T-helper 1 cell (primary cell): ENCODE data around the gene SNX13.

Experiments used
- DNase-seq, 5 donors: peaks; one replicate each; pipeline ENCODE4 v3.0.0-alpha.2; 2012 to 2020
- total RNA-seq, 4 donors: gene quantifications; one replicate each; lab custom pipeline; 2026; lab: John Stamatoyannopoulos, UW

The SNX13 gene
- total RNA-seq = 49.8 to 71.5 (median 59.9) reads per million in 4 donors

- DNase-seq = peak; percentile 81 to 91 (median 87)
These were observed at the start of gene SNX13 for GRCh38 chr7:17940302-17940883. SNX13 (minus strand) TSS chr7:17940494; CDS start chr7:17940295, 199 bp downstream.

DNA sequence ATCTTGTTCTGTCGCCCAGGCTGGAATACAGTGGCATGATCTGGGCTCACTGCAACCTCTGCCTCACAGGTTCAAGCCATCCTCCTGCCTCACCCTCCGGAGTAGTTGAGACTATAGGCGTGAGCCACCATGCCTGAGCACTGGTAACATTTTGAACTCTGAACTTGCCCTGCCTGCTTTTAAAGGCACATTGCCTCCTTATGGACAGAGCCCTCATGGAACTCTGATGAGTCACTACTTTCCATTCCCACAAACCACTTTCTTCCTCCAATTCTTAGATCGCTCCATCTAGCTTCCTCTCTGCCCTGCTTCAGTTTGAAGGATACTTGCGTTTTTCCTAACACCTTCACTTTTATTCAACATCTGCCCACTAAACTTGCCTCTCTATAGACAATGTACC lies 49.3 kb upstream of the SNX13 start:
- no peak for DNase-seq

DNA sequence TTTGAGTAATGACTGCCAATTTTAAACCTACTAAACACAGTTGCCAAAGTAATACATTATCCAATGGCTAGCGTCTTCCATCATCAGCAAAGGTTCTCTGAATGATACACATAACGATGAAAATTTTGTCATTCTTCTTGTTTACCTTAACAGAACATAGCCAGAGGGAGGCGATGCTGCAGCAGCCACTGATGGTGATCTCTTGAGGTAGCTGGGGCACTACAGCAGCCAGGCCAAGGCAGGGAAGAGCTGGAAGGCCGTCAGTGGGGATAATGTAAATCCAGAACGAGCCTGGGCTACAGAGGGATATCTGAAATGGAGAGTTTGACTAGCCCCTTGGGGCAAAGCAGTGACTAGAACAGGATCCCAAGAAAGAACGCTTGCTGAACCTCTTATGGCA lies 48.6 kb upstream of the SNX13 start:
- no peak for DNase-seq

GRCh38 chr7:17988141-17988540 lies 47.8 kb upstream of the SNX13 start:
- DNase-seq = no peak

DNA sequence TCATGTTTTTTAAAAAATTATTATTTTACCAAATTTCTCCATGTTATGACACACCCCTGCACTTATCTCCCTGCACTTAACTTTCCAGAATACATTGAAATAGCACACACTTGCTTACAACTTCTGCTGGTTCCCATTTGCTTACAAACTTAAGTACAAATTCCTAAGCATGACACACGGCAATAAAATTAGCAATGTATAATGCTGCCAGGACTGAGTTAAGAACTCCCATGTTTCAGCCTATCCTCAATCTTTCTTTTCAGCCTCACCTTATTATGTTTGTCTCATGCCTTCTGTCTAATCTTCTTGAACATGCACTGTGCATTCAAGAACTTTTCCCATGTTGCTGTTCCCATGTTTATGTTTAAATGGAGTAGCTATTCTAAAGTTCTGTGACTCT lies 46.6 kb upstream of the SNX13 start:
- DNase-seq = no peak

- DNase-seq = no peak
These were observed 45.4 kb upstream of the SNX13 start for GRCh38 chr7:17985473-17986239.

- DNase-seq = no peak
These were observed 44.0 kb upstream of the SNX13 start for GRCh38 chr7:17984288-17984687.

GRCh38 chr7:17983221-17984062 lies 43.1 kb upstream of the SNX13 start:
- no peak for DNase-seq

DNA sequence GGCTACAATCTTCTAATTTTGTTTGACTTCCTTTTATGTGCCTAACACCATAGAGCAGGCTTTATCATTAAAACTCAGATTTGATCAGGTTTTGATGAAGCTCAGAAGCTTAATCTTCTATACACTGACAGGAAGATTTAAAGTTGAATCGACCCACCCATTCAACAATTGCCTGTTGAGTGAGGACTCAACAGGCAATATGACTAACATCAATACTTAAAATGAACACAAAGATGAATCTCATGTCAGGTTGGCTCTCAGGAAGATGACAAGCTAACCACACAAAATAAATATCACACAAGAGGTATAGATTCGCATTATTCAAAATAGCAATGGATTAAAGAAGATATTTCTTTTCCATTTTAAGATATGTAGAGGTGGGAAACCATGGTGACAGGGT lies 36.7 kb upstream of the SNX13 start:
- DNase-seq = no peak

- no peak for DNase-seq
These were observed 31.1 kb upstream of the SNX13 start for GRCh38 chr7:17971411-17971810.

DNA sequence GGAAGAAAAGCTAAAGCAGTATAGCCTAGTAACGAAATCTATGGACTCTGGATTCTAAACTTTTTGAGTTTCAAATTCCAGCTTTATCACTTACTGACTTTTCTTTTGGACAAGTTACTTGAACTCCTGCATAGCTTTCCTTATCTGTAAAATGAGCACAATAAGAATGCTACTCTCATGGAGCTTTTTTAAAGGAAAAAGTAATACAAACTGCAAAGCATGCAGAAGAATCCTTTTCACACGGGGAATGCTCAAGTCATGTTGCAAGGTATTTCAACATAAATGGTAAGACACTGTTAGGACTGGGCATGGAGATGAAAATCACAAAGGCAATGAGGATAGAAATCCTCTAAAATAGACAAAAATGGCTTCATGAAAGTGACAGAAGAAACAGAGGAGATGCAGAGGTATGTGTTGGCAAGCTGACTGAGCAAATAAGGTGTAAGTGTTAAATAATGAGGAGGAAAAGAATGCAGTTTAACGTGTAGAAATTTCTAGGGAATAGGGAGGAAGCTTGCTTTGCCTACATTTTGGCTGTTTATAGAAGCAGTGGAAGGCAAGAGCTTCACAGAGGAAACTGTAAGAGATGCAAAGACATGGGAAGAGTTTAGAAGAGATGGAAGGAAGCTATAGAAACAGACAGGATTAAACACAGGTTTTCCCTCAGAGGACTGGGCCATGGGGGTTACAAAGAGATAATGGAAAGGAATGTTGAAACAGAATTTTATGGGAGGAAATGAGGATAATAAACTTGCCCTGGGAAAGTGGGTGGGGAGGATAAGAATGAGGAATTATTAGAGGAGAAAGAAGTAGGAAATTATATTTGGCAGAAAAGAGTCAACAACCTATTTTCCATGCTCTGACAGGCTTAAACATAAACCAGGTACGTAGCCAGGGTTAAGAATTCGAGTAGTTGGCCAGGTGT lies 28.8 kb upstream of the SNX13 start:
- no peak for DNase-seq

DNA sequence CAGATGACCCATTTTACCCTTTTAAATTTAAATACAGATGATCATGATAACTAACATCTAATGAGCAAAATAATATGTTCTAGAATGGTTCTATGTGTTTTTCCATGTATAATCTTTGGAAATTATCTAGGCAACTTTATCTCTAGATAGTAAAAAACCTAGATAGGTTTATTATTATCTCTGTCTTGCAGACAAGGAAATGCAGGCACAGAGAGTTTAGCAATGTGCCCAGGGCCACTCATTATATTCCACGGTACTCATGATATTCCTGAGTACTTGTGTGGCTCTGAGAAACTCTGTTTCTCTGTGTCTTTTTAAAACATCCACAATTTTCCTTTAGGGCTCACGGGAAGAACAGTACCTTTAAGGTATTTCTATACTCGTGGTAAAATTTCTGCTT lies 26.4 kb upstream of the SNX13 start:
- no peak for DNase-seq

DNA sequence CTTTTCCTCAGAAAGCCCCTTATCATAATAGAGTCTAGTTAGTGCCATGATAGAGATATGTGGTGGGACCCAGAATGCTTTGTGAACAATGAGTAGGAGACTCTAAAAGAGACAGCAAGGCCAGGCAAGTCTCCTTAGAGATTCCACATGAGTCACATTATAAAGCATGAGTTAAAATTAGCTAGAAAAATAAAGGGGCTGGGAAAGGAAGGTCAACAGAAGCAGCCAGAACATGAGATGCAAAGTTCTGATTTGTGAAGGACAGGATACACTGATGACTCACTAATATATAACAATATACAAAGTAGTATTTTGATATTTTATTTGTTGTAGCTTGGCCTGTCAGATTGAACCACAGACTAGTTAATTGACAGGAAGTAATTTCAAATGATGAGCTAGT lies 25.3 kb upstream of the SNX13 start:
- no peak for DNase-seq

DNA sequence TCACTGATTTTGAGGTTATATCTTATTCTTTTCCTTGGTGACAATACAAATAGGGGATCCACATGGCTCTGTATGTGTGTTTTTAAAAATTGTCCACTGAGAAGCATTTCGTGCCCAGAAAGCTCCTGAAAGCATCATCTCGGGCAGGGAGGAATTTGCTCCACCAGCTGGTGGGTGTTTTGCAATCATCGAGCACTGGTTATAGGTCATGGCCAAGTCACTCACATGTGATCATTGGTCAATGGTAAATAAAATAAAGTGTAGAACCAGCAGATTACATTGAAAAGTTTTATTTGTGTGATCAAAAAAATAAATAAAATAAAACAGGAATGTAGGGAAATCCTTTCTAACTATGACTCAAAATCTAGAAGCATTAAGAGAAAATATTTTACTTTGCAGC lies 23.0 kb upstream of the SNX13 start:
- DNase-seq = no peak

DNA sequence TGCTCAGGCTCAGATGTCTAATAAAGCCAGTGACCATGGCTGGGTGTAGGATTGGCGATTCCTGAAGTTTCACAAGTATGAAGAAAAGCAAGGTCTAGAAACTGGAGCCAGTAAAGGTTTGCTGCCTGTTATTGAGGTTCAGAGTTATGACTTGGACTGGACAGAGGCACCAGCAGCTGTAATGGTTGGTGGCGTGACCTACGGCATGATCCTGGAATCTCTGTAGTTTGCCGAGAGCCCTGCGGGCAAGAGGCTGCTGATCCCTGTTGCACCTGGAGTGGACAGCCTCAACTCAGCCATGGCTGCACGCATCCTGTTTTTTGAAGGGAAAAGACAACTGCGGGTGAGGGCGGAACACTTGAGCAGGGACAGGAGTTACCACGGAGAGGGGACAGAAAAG lies 22.4 kb upstream of the SNX13 start:
- DNase-seq = no peak

GRCh38 chr7:17957871-17958270 lies 17.6 kb upstream of the SNX13 start:
- DNase-seq = no peak

DNA sequence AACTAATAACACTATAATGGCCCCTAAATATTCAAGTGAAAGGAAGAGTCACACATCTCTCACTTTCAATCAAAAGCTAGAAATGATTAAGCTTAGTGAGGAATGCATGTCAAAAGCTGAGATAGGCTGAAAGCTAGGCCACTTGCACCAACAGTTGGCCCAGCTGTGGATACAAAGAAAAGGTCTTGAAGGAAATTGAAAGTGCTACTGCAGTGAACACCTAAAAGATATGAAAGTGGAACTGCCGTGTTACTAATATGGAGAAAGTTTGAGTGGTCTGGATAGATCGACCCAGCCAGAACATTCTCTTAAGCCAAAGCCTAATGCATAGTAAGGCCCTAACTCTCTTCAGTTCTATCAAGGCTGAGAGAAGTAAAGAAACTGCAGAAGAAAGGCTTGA lies 12.1 kb upstream of the SNX13 start:
- DNase-seq = peak in 1 of 5 donors; percentile 71

DNA sequence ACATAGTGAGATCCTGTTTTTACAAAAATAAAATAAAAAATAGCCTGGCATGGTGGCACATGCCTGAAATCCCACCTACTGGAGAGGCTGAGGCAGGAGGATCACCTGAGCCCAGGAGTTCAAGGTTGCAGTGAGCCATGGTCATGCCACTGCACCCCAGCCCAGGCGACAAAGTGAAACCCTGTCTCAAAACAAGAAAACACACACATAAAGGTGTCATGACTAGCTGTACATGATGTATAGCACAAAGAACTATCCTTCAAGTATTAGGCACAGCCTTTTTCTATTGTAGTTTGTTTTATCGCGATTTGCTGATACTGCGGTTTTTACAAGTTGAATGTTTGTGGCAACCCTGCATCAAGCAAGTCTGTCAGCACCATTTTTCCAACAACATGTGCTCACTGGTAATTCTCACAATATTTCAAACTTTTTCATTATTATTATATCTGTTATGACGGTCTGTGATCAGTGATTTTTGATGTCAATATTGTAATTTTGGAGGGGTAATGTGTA lies 11.5 kb upstream of the SNX13 start:
- DNase-seq = no peak

DNA sequence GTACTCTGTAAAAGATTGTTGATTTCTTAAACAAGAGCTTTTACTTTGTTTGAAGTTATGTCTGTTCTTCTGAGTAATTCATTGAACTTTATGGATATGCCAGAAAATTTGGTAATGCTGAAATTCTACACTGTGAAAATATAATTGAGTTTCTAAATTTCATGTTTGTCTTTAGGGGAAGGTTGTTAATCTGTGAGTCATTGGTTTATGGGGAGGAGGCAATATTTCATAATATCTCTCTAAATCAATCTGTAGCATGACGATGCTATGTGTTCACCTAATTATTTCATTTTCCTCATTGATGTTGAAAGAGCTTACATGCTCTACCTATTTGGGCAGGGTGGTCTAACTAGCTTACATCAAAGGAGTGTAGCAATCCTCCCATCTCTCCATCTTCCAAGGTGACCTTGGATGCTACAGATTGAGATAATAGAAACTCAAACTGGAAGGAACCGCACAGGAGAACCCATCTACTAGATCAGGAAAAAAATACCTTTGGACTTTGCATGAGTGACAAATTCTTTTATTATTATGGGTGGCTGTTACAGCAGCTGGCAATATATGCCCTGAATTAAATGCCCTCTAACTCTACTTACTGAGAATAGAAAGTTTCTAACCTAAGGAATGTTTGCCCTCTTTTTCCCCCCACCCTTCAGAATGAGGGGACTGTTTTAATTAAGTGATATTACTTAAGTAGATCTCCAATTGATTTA lies 8.4 kb upstream of the SNX13 start:
- no peak for DNase-seq

- DNase-seq = no peak
These were observed 7.3 kb upstream of the SNX13 start for GRCh38 chr7:17947620-17948019.

DNA sequence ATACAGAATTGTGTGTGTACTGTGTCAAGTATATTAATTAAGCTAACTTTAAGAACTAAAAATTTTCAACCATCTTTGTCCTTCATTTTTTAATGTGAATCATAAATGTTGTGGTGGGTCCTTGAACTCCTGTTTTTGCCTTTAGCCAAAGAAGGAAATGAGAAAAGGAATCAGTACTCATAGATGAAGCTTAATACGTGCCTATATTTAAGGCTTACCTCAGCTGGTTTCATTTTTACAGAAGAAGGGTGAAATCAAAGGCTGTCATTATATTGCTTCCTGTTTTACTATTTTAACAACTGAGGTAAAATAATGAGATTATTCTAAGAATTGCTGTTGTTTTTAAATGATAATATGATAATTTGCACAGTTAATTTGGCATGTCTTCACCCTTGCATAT lies 6.3 kb upstream of the SNX13 start:
- peak in 1 of 5 donors; percentile 8 for DNase-seq

GRCh38 chr7:17944720-17945119 lies 4.4 kb upstream of the SNX13 start:
- DNase-seq = no peak
